K562 (cell line): Measurements from ENCODE around the gene GNAT2. TPM values are rescaled to one million over a fixed set of nuclear protein-coding genes. Genes with fewer than 3 reads are reported as not detected.

Source experiments
- ADNP ChIP-seq: fragments of 200-800 bp; sonication (Bioruptor generic); IDR thresholded peaks from 2 replicates; pipeline ENCODE4 v1.6.1; 2016; ENCODE audit warnings: missing genetic modification characterization, missing compliant biosample characterization
- CHD1 ChIP-seq: fragments of 200-600 bp; sonication (generic); IDR thresholded peaks from one replicate; pipeline ENCODE4 v1.6.1; 2012; ENCODE audit warnings: mild to moderate bottlenecking, moderate library complexity, low read length, inconsistent platforms
- CREM ChIP-seq: IDR thresholded peaks from 2 replicates; pipeline ENCODE4 v1.6.1; 2014; ENCODE audit warnings: antibody characterized with exemption, low read depth
- ELF2 ChIP-seq: fragments of 250-450 bp; sonication (Bioruptor Pico); IDR thresholded peaks from 2 replicates; pipeline ENCODE4 v1.5.0; 2021; ENCODE audit warnings: mild to moderate bottlenecking
- FOXK2 ChIP-seq, 2 experiments: fragments of 450-650 bp; IDR thresholded peaks in 1 of 2; conservative IDR thresholded peaks in 1 of 2; 2 replicates each; pipeline ENCODE4 v1.6.1; 2016; ENCODE audit warnings: low read depth in 2 of 2, mild to moderate bottlenecking in 1 of 2
- FOXP4 ChIP-seq: sonication (generic); formaldehyde crosslinking; IDR thresholded peaks from 2 replicates; pipeline ENCODE4 v1.8.0; 2022; ENCODE audit warnings: mild to moderate bottlenecking, missing genetic modification reagents, borderline replicate concordance
- GATAD2B ChIP-seq: fragments of 450-650 bp; IDR thresholded peaks from 2 replicates; pipeline ENCODE4 v1.6.1; 2017; ENCODE audit warnings: mild to moderate bottlenecking, borderline replicate concordance
- HDAC3 ChIP-seq: fragments of 450-650 bp; IDR thresholded peaks from 2 replicates; pipeline ENCODE4 v1.6.1; 2018; ENCODE audit warnings: borderline replicate concordance, mild to moderate bottlenecking, moderate library complexity; ENCODE audit not compliant: partially characterized antibody
- HIVEP1 ChIP-seq: fragments of 250-450 bp; sonication (Bioruptor Pico); IDR thresholded peaks from 2 replicates; pipeline ENCODE4 v1.4.0; 2020; ENCODE audit warnings: mild to moderate bottlenecking
- HNRNPLL ChIP-seq: fragments of 200-400 bp; formaldehyde crosslinking; IDR thresholded peaks from 2 replicates; pipeline ENCODE4 v1.6.1; 2017; ENCODE audit warnings: low read length, low read depth, mild to moderate bottlenecking; ENCODE audit not compliant: poor library complexity, severe bottlenecking
- MXD1 ChIP-seq: fragments of 250-450 bp; sonication (Bioruptor Pico); IDR thresholded peaks from 2 replicates; pipeline ENCODE4 v1.8.0; 2021; ENCODE audit warnings: borderline replicate concordance, mild to moderate bottlenecking, moderate library complexity; ENCODE audit not compliant: poor library complexity, severe bottlenecking
- POLR3A ChIP-seq: IDR thresholded peaks from 2 replicates; pipeline ENCODE4 v1.6.1; 2011; ENCODE audit warnings: borderline replicate concordance, mild to moderate bottlenecking, moderate library complexity; ENCODE audit not compliant: insufficient read length, insufficient read depth; ENCODE audit errors: extremely low read depth
- RUNX1 ChIP-seq: sonication (generic); IDR thresholded peaks from 2 replicates; pipeline ENCODE4 v1.6.1; 2016; ENCODE audit warnings: antibody characterized with exemption, low read depth
- SP2 ChIP-seq: IDR thresholded peaks from 2 replicates; pipeline ENCODE4 v1.6.1; 2011; ENCODE audit warnings: mild to moderate bottlenecking, low read depth, low read length, moderate library complexity; ENCODE audit not compliant: poor library complexity, severe bottlenecking; ENCODE audit errors: extremely low read depth
- VEZF1 ChIP-seq: fragments of 200-800 bp; sonication (Bioruptor generic); IDR thresholded peaks from 2 replicates; pipeline ENCODE4 v1.6.1; 2017; ENCODE audit warnings: missing genetic modification characterization, missing compliant biosample characterization
- XRCC3 ChIP-seq: fragments of 450-650 bp; IDR thresholded peaks from 2 replicates; pipeline ENCODE4 v1.6.1; 2017; ENCODE audit warnings: mild to moderate bottlenecking, moderate library complexity
- ZBTB8A ChIP-seq: fragments of 450-650 bp; IDR thresholded peaks from 2 replicates; pipeline ENCODE4 v1.6.1; 2018; ENCODE audit warnings: mild to moderate bottlenecking, moderate library complexity; ENCODE audit not compliant: partially characterized antibody
- ZNF174 ChIP-seq: fragments of 250-450 bp; sonication (Bioruptor Pico); IDR thresholded peaks from 2 replicates; pipeline ENCODE4 v1.4.0; 2020; ENCODE audit warnings: mild to moderate bottlenecking
- ZNF311 ChIP-seq: fragments of 250-450 bp; sonication (Bioruptor Pico); IDR thresholded peaks from 2 replicates; pipeline ENCODE4 v1.4.0; 2020; ENCODE audit warnings: mild to moderate bottlenecking, moderate library complexity
- ZNF696 ChIP-seq: fragments of 250-450 bp; sonication (Bioruptor Pico); conservative IDR thresholded peaks from 2 replicates; pipeline ENCODE4 v1.4.0; 2020; ENCODE audit warnings: mild to moderate bottlenecking, moderate library complexity
- polyA plus RNA-seq, 8 experiments: library from polyadenylated mRNA; depleted of rRNA in 4 of 8; stranded (reverse) in 5 of 8; unstranded in 3 of 8; fragments of >200 nt; fragmentation: Nextera tagmentation in 2 of 8; fragmentation: Illumina TruSeq in 1 of 8; extraction: Ambion mirVana in 2 of 8; extraction: Trizol in 1 of 8; gene quantifications; 2 replicates each; pipeline versions ENCODE4 v1.2.1 to v1.2.3, GENCODE V29; 2011 to 2014; ENCODE audit warnings: inconsistent platforms in 1 of 8, missing spikeins in 1 of 8
- total RNA-seq, 7 experiments: library from RNA; depleted of rRNA in 6 of 7; stranded (reverse); fragments of >200 nt in 6 of 7; fragmentation: Illumina TruSeq in 2 of 7; extraction: Trizol in 2 of 7; gene quantifications; 2 replicates each; pipeline versions ENCODE4 v1.2.1 to v1.2.3, GENCODE V29; 2011 to 2021; ENCODE audit warnings: low replicate concordance in 1 of 7

GNAT2 gene
- total and polyA plus RNA-seq, 9 of the 15 experiments (the other 6 are each of a cell fraction or from before 2014, with no cell fraction given) = 0.06 to 0.52 (median 0.24) TPM; not detected in 1

GRCh38 chr1:109667452-109668122 is 48.2 kb upstream of the GNAT2 start, which contains the start of gene GSTM2 (continued):
- TF ChIP-seq HIVEP1 = no peak
- TF ChIP-seq VEZF1 = peak; percentile 73
- TF ChIP-seq RUNX1 = no peak
- TF ChIP-seq SP2 = peak; percentile 25
- 0 out of 2 replicates have a peak, but pooled peaks have one; percentile 26 for TF ChIP-seq ADNP
- peak; percentile 20 for TF ChIP-seq HNRNPLL
- no peak for TF ChIP-seq HDAC3
- TF ChIP-seq GATAD2B = 0 out of 2 replicates have a peak, but pooled peaks have one; percentile 16
- no peak for TF ChIP-seq MXD1
- no peak for TF ChIP-seq CHD1
- TF ChIP-seq FOXP4 (CRISPR knock-in tag) = no peak
- peak; percentile 39 for TF ChIP-seq POLR3A
- TF ChIP-seq ZNF311 (CRISPR knock-in tag) = no peak
- no peak for TF ChIP-seq ZNF696 (CRISPR knock-in tag)
- TF ChIP-seq XRCC3 = no peak
- TF ChIP-seq ELF2 (CRISPR knock-in tag) = no peak
- no peak for TF ChIP-seq FOXK2 (conservative IDR thresholded peaks at IDR 0.05 in 1 of 2, IDR thresholded peaks at IDR 0.05 in 1 of 2; ENCODE audit: low read depth in 2 of 2)
- no peak for TF ChIP-seq ZBTB8A
- no peak for TF ChIP-seq ZNF174 (CRISPR knock-in tag)
- TF ChIP-seq CREM = 0 out of 2 replicates have a peak, but pooled peaks have one; percentile 2
